Activated CD4-positive, alpha-beta T cell treated with anti-CD3 and anti-CD28 coated beads, Interleukin-2, amount 50 U/mL, for 1 hour (primary cell): ENCODE measurements around the gene ZNF479.
"Not testable (repeated sequence)": the region's sequence is repeated elsewhere in the genome, so short reads cannot be mapped to it uniquely, and the experiment has no call there.

Source experiments
- DNase-seq: peaks from one replicate; pipeline ENCODE4 v3.0.0-alpha.2; 2020

Gene ZNF479

GRCh38 chr7:57132336-57132735, at the start of gene ZNF479:
Gene ZNF479, minus strand, starts transcription at chr7:57132436. Its CDS starts 112 bp downstream, at chr7:57132324.
- not testable (repeated sequence) for DNase-seq

- no peak for DNase-seq
These were observed 49.8 kb upstream of the ZNF479 start for GRCh38 chr7:57182031-57182430.

- DNase-seq = no peak
These were observed 49.0 kb upstream of the ZNF479 start for GRCh38 chr7:57181281-57181680.

- no peak for DNase-seq
These were observed 47.7 kb upstream of the ZNF479 start for GRCh38 chr7:57179776-57180415.

GRCh38 chr7:57178768-57179139, 46.5 kb upstream of the ZNF479 start:
- no peak for DNase-seq

DNA sequence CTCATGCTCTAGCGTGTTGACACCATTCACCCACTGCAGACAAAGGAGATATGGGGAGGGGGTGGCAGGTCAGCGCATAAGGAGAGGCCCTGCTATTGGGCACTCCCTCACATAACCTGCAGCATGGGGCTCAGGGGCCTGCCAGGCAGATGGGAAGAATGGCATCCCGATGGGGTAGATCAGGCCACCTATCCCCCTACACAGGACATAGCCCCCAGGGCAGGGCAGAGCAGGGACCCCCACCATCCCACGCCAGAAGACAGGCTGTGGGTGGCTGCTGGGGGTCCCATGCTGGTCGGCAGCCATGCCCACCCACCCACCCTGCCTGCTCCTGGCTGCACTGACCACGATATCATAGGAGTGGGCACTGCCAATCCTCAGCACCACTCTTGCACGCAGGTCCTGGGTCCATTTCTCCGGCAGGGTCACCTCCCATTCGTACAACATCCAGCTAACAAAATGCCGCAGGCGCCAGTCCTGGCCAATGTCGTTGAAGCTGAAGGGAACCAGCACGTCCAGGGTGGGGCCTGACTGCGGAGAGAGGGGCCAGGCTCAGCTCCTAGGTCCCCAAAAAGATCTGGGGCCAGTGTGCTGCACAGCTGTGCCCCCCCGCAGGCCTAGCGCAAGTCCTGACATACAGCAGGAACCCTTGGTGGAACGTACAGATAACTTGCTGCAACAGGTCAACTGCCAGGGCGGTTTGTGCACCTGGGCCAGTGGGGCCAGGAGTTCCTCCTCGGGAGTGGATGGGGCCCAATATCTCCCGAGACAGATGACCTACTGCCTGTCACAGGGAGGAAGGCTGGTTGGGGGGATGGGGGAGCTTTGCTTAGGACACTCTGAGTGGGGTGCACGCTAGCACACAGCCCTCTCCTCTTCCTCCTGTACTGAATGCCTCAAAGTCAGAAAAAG, 45.9 kb upstream of the ZNF479 start:
- no peak for DNase-seq

GRCh38 chr7:57176928-57177635, 44.8 kb upstream of the ZNF479 start:
- DNase-seq = no peak

- DNase-seq = no peak
These were observed 33.2 kb upstream of the ZNF479 start for GRCh38 chr7:57165285-57165899.

DNA sequence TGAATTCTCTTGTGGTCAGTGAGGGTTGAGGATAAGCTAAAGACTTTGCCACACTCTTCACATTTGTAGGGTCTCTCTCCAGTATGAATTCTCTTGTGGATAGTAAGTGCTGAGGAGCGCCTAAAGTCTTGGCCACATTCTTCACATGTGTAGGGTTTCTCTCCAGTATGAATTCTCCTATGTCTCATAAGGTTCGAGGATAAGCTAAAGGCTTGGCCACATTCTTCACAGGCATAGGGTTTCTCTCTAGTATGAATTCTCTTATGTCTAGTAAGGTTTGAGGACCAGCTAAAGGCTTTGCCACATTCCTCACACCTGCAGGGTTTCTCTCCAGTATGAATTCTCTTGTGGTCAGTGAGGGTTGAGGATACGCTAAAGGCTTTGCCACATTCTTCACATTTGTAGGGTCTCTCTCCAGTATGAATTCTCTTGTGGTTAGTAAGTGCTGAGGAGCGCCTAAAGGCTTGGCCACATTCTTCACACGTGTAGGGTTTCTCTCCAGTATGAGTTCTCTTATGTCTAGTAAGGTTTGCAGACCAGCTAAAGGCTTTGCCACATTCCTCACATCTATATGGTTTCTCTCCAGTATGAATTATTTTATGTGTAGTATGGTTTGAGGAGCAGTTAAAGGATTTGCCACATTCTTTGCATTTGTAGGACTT, 12.0 kb downstream of the ZNF479 start:
- not testable (repeated sequence) for DNase-seq
